ENCODE data around the gene CTBP1. TPM values are rescaled to one million over a fixed set of nuclear protein-coding genes. Genes with fewer than 3 reads are reported as not detected.

The CTBP1 gene
- total and polyA plus RNA-seq, 9 of the 15 experiments (the other 6 are each of a cell fraction or from before 2014, with no cell fraction given) = 14.5 to 162 (median 68.2) TPM

DNA sequence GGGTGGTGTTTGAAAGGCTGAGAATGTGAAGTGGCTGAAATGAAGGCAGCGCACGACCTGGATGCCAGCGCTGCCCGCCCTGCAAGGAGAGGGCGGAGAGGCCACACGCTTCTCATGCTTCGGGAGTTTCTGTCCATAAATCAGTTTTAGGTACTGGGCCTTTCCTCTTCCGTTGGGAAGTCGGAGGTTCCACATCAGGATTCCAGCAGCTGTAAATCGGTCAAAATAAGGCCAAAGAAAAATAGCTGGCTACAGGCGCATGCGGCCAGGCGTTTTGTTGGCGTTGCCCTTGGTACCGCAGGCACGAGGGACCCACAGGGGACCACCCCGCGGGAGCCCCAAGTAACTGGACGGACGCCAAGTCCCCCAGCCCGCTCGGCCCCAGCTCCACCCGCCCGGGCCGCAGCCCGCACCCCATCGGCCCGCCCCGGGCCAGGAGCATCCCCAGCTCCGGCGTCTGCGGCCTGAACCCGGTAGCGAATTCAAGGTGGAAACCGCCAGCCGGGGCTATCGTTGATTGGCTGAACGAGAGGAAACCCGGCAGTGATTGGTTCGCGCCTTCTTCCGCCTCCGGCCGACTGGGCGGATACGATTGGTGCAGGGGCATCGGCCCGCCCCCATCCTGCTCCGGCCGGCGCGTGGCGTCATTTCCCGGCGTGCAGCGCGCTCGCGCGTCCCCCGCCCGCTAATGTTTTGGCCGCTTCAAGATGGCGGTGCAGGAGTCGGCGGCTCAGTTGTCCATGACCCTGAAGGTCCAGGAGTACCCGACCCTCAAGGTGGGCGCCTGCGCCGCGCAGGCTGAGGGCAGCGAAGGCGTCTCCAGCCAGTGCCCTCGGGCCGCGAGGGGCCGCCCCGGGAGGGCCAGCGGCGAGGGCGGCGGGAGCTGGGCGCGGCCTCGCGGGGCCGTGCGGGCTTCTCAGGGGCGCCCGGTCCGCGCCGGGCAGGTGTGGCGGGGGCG, 40.6 kb upstream of the CTBP1 start, which contains the start of gene MAEA (continued):
- peak; percentile 91 for TF ChIP-seq NR2C1 (IDR thresholded peaks at IDR 0.05)
- TF ChIP-seq NR2C1 (tag; IDR thresholded peaks at IDR 0.05) = peak; percentile 86
- peak; percentile 59; the same call in 1 of the 2 replicates for TF ChIP-seq GTF2E2 (tag; IDR thresholded peaks at IDR 0.05)
- TF ChIP-seq NBN (IDR thresholded peaks at IDR 0.05; ENCODE audit: low read depth) = no peak
- peak; percentile 84 for TF ChIP-seq CREB1 (IDR thresholded peaks at IDR 0.05)
- TF ChIP-seq CREB1 (CRISPR knock-in tag; IDR thresholded peaks at IDR 0.05) = peak; percentile 84
- TF ChIP-seq NR2C2 (CRISPR knock-in tag; IDR thresholded peaks at IDR 0.05) = peak; percentile 68; the same call in 1 of the 2 replicates
- peak; percentile 97 for TF ChIP-seq NR2C2 (tag; IDR thresholded peaks at IDR 0.05)
- TF ChIP-seq POLR2G (IDR thresholded peaks at IDR 0.05; ENCODE audit: low read depth, low read length) = peak; percentile 97
- TF ChIP-seq NFATC3 (IDR thresholded peaks at IDR 0.05) = no peak
- TF ChIP-seq, protein P1, sequence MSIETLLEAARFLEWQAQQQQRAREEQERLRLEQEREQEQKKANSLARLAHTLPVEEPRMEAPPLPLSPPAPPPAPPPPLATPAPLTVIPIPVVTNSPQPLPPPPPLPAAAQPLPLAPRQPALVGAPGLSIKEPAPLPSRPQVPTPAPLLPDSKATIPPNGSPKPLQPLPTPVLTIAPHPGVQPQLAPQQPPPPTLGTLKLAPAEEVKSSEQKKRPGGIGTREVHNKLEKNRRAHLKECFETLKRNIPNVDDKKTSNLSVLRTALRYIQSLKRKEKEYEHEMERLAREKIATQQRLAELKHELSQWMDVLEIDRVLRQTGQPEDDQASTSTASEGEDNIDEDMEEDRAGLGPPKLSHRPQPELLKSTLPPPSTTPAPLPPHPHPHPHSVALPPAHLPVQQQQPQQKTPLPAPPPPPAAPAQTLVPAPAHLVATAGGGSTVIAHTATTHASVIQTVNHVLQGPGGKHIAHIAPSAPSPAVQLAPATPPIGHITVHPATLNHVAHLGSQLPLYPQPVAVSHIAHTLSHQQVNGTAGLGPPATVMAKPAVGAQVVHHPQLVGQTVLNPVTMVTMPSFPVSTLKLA (conservative IDR thresholded peaks at IDR 0.05) = peak; percentile 91 to 96
- TF ChIP-seq JUN (IDR thresholded peaks at IDR 0.05; ENCODE audit: borderline replicate concordance, low read depth, low read length) = no peak
- peak; percentile 17; the same call in 1 of the 2 replicates for TF ChIP-seq JUN (CRISPR knock-in tag; IDR thresholded peaks at IDR 0.05; ENCODE audit: borderline replicate concordance)
- no peak for TF ChIP-seq WHSC1 (IDR thresholded peaks at IDR 0.05; ENCODE audit: low read length)
- no peak for TF ChIP-seq DIDO1 (tag; IDR thresholded peaks at IDR 0.05; ENCODE audit: low read depth)
- peak; percentile 86 for TF ChIP-seq POLR2H (tag; IDR thresholded peaks at IDR 0.05; ENCODE audit: low read depth)
- TF ChIP-seq RAD51 (IDR thresholded peaks at IDR 0.05; ENCODE audit: borderline replicate concordance, low read depth) = no peak
- TF ChIP-seq POLR2AphosphoS5 (IDR thresholded peaks at IDR 0.05; ENCODE audit: control insufficient read depth, insufficient read depth, low read depth, low read length) = peak; percentile 84
- 0 out of 2 replicates have a peak, but pooled peaks have one; percentile 39 for TF ChIP-seq HDAC8 (tag; IDR thresholded peaks at IDR 0.05)
- peak; percentile 66 for TF ChIP-seq ESRRA (IDR thresholded peaks at IDR 0.05; ENCODE audit: borderline replicate concordance, low read depth)
- TF ChIP-seq SNRNP70 (optimal IDR thresholded peaks at IDR 0.05; ENCODE audit: low read depth, low read length) = no peak
- peak; percentile 85 for TF ChIP-seq POLR2B (IDR thresholded peaks at IDR 0.05; ENCODE audit: low read depth, partially characterized antibody)
- TF ChIP-seq HCFC1 (IDR thresholded peaks at IDR 0.05; ENCODE audit: low read depth, low read length) = peak; percentile 61
- peak; percentile 82; the same call in 1 of the 2 replicates for TF ChIP-seq MYC (IDR thresholded peaks at IDR 0.05; ENCODE audit: low read depth, low read length)
- no peak for TF ChIP-seq MYC (CRISPR knock-in tag; IDR thresholded peaks at IDR 0.05; ENCODE audit: borderline replicate concordance, low read depth)
- TF ChIP-seq SAFB2 (IDR thresholded peaks at IDR 0.05; ENCODE audit: borderline replicate concordance, low read depth, low read length, severe bottlenecking) = no peak
- TF ChIP-seq MCM2 (IDR thresholded peaks at IDR 0.05; ENCODE audit: low read depth) = no peak
- TF ChIP-seq HMG20A (CRISPR knock-in tag; conservative IDR thresholded peaks at IDR 0.05) = no peak
- peak; percentile 81 to 85 for TF ChIP-seq NRF1 (conservative IDR thresholded peaks at IDR 0.05 in 1 of 2, IDR thresholded peaks at IDR 0.05 in 1 of 2)
- TF ChIP-seq NFYB (IDR thresholded peaks at IDR 0.05; ENCODE audit: extremely low read depth, insufficient read length) = peak; percentile 89

All from K562 (cell line).